GM12878 (cell line): ENCODE measurements around the gene UBC. TPM values are rescaled to one million over a fixed set of nuclear protein-coding genes. Genes with fewer than 3 reads are reported as not detected.
A peak's percentile ranks its signal among the peaks of the same experiment; 100 is the strongest.

ENCODE experiments used
- FOXK2 ChIP-seq: fragments of 450-650 bp; IDR thresholded peaks from 2 replicates; pipeline ENCODE4 v1.6.1; 2017; ENCODE audit warnings: mild to moderate bottlenecking, moderate library complexity
- IKZF2 ChIP-seq, 2 experiments: fragments of 450-650 bp; IDR thresholded peaks; 2 replicates each; pipeline ENCODE4 v1.6.1; 2017; ENCODE audit warnings: mild to moderate bottlenecking in 2 of 2, moderate library complexity in 2 of 2
- IRF4 ChIP-seq: IDR thresholded peaks from 2 replicates; pipeline ENCODE4 v1.6.1; 2011; ENCODE audit warnings: low read depth, low read length
- IRF5 ChIP-seq: fragments of 450-650 bp; IDR thresholded peaks from 2 replicates; pipeline ENCODE4 v1.6.1; 2017; ENCODE audit warnings: borderline replicate concordance
- PAX5 ChIP-seq: IDR thresholded peaks from 2 replicates; pipeline ENCODE4 v1.6.1; 2011; ENCODE audit warnings: low read depth, low read length, borderline replicate concordance
- PML ChIP-seq: IDR thresholded peaks from 2 replicates; pipeline ENCODE4 v1.6.1; 2012; ENCODE audit warnings: low read length, inconsistent platforms
- RAD51 ChIP-seq: fragments of 450-650 bp; IDR thresholded peaks from 2 replicates; pipeline ENCODE4 v1.6.1; 2016; ENCODE audit warnings: moderate library complexity, mild to moderate bottlenecking, inconsistent platforms
- RELA ChIP-seq: fragments of 450-650 bp; IDR thresholded peaks from 2 replicates; pipeline ENCODE4 v1.8.0; 2014; ENCODE audit warnings: borderline replicate concordance; ENCODE audit not compliant: partially characterized antibody
- SMC3 ChIP-seq: IDR thresholded peaks from 2 replicates; pipeline ENCODE4 v1.6.1; 2011; ENCODE audit warnings: low read length, improper control_type of control experiment, borderline replicate concordance
- SP1 ChIP-seq: IDR thresholded peaks from one replicate; pipeline ENCODE4 v1.6.1; 2011; ENCODE audit warnings: low read depth, low read length
- SPI1 ChIP-seq: IDR thresholded peaks from 2 replicates; pipeline ENCODE4 v1.6.1; 2011; ENCODE audit warnings: low read depth, mild to moderate bottlenecking, low read length, moderate library complexity, borderline replicate concordance; ENCODE audit not compliant: insufficient read depth
- SREBF2 ChIP-seq: IDR thresholded peaks from 2 replicates; pipeline ENCODE4 v1.6.1; 2012; ENCODE audit warnings: mild to moderate bottlenecking, low read length
- STAT1 ChIP-seq: fragments of 450-650 bp; conservative IDR thresholded peaks from 2 replicates; pipeline ENCODE4 v1.6.1; 2014; ENCODE audit warnings: antibody characterized with exemption, mild to moderate bottlenecking
- SUPT20H ChIP-seq: IDR thresholded peaks from 2 replicates; pipeline ENCODE4 v1.6.1; 2011; ENCODE audit warnings: low read depth, mild to moderate bottlenecking, low read length, moderate library complexity, borderline replicate concordance; ENCODE audit not compliant: control insufficient read depth
- ZSCAN29 ChIP-seq: fragments of 450-650 bp; IDR thresholded peaks from 2 replicates; pipeline ENCODE4 v1.6.1; 2017; ENCODE audit warnings: mild to moderate bottlenecking, moderate library complexity
- polyA plus RNA-seq, 11 experiments: library from polyadenylated mRNA; depleted of rRNA in 4 of 11; unstranded in 6 of 11; stranded (reverse) in 5 of 11; fragments of >200 nt; fragmentation: Nextera tagmentation in 4 of 11; fragmentation: Illumina TruSeq in 1 of 11; extraction: Ambion mirVana in 4 of 11; extraction: Trizol in 1 of 11; gene quantifications; 1 replicate in 1 of 11; 2 replicates in 10 of 11; pipeline versions ENCODE4 v1.2.1 to v1.2.3, GENCODE V29; 2011 to 2016; ENCODE audit warnings: inconsistent platforms in 2 of 11, missing spikeins in 2 of 11, low read depth in 1 of 11
- total RNA-seq, 4 experiments: library from RNA; depleted of rRNA in 3 of 4; stranded (reverse); fragments of >200 nt in 3 of 4; fragmentation: Illumina TruSeq in 1 of 4; extraction: Trizol in 1 of 4; gene quantifications; 2 replicates each; pipeline versions ENCODE4 v1.2.1 to v1.2.3, GENCODE V29; 2013 to 2021
- TF ChIP-seq, protein P1 (sequence below): fragments of 450-650 bp; IDR thresholded peaks from 2 replicates; pipeline ENCODE4 v1.6.1; 2017; ENCODE audit warnings: low read depth, mild to moderate bottlenecking, moderate library complexity
- TF ChIP-seq, protein P2 (sequence below): IDR thresholded peaks from 2 replicates; pipeline ENCODE4 v1.6.1; 2011; ENCODE audit warnings: mild to moderate bottlenecking, low read depth, low read length, moderate library complexity; ENCODE audit not compliant: insufficient replicate concordance
- TF ChIP-seq, protein P3 (sequence below): fragments of 450-650 bp; IDR thresholded peaks from 2 replicates; pipeline ENCODE4 v1.6.1; 2016; ENCODE audit warnings: mild to moderate bottlenecking
- TF ChIP-seq, protein P4 (sequence below): fragments of 450-650 bp; IDR thresholded peaks from 2 replicates; pipeline ENCODE4 v1.6.1; 2017; ENCODE audit warnings: mild to moderate bottlenecking, moderate library complexity

The UBC gene
- total and polyA plus RNA-seq, 10 of the 15 experiments (the other 5 are each of a cell fraction or from before 2014, with no cell fraction given), result 653 to 1,666 (median 874) TPM

DNA sequence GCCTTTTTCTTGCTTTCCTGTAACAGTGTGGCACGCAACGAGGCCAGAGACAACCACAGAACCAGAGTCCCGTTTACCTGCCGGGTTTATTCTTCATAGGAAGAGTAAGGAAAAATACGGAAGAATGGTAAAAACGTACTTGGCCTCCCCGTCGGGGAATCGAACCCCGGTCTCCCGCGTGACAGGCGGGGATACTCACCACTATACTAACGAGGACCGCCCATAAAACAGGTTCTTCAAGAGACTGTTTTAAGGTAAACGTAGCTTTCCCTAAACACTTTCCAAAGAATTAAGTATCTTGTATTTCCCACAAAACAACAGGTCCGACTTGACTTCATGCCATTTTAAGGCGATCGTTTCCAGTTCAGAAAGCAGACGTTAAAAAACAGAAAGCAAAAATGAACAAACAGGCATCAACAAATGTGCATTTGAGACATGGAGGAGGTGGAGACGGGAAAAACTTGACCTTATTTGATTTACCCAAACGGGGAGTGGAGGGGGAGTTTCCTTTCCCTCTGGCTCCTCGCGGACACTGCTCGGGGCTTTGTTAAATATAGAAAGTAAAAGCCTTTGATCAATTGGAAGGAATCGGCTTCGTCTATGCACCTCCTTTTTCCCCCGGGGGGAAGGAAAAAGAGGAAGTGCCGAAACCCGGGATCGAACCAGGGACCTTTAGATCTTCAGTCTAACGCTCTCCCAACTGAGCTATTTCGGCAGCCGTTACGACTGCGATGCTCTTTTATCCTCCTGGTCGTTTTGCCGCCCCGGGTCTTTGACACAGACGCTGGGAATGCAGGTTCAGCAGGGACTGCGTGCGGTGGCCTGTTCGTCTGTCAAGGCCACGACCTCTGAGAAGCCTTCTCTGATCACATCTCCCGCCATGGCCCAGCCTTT, 13.0 kb upstream of the UBC start (continued):
- TF ChIP-seq, protein P1, sequence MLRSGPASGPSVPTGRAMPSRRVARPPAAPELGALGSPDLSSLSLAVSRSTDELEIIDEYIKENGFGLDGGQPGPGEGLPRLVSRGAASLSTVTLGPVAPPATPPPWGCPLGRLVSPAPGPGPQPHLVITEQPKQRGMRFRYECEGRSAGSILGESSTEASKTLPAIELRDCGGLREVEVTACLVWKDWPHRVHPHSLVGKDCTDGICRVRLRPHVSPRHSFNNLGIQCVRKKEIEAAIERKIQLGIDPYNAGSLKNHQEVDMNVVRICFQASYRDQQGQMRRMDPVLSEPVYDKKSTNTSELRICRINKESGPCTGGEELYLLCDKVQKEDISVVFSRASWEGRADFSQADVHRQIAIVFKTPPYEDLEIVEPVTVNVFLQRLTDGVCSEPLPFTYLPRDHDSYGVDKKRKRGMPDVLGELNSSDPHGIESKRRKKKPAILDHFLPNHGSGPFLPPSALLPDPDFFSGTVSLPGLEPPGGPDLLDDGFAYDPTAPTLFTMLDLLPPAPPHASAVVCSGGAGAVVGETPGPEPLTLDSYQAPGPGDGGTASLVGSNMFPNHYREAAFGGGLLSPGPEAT, result peak; percentile 83
- TF ChIP-seq SMC3, result no peak
- no peak for TF ChIP-seq PAX5
- peak; percentile 49; the same call in 1 of the 2 replicates for TF ChIP-seq PML
- peak; percentile 91 to 93 for TF ChIP-seq IKZF2 (IDR thresholded peaks at IDR 0.05)
- no peak for TF ChIP-seq SUPT20H
- TF ChIP-seq RELA, result peak; percentile 67
- no peak for TF ChIP-seq IRF5
- TF ChIP-seq, protein P2, sequence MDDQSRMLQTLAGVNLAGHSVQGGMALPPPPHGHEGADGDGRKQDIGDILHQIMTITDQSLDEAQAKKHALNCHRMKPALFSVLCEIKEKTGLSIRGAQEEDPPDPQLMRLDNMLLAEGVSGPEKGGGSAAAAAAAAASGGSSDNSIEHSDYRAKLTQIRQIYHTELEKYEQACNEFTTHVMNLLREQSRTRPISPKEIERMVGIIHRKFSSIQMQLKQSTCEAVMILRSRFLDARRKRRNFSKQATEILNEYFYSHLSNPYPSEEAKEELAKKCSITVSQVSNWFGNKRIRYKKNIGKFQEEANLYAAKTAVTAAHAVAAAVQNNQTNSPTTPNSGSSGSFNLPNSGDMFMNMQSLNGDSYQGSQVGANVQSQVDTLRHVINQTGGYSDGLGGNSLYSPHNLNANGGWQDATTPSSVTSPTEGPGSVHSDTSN, result no peak
- TF ChIP-seq, protein P3, sequence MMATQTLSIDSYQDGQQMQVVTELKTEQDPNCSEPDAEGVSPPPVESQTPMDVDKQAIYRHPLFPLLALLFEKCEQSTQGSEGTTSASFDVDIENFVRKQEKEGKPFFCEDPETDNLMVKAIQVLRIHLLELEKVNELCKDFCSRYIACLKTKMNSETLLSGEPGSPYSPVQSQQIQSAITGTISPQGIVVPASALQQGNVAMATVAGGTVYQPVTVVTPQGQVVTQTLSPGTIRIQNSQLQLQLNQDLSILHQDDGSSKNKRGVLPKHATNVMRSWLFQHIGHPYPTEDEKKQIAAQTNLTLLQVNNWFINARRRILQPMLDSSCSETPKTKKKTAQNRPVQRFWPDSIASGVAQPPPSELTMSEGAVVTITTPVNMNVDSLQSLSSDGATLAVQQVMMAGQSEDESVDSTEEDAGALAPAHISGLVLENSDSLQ, result peak; percentile 69
- peak; percentile 96 for TF ChIP-seq SREBF2
- TF ChIP-seq FOXK2, result peak; percentile 59
- TF ChIP-seq ZSCAN29, result peak; percentile 98
- peak; percentile 10 for TF ChIP-seq SP1
- 0 out of 2 replicates have a peak, but pooled peaks have one; percentile 85 for TF ChIP-seq STAT1
- TF ChIP-seq, protein P4, sequence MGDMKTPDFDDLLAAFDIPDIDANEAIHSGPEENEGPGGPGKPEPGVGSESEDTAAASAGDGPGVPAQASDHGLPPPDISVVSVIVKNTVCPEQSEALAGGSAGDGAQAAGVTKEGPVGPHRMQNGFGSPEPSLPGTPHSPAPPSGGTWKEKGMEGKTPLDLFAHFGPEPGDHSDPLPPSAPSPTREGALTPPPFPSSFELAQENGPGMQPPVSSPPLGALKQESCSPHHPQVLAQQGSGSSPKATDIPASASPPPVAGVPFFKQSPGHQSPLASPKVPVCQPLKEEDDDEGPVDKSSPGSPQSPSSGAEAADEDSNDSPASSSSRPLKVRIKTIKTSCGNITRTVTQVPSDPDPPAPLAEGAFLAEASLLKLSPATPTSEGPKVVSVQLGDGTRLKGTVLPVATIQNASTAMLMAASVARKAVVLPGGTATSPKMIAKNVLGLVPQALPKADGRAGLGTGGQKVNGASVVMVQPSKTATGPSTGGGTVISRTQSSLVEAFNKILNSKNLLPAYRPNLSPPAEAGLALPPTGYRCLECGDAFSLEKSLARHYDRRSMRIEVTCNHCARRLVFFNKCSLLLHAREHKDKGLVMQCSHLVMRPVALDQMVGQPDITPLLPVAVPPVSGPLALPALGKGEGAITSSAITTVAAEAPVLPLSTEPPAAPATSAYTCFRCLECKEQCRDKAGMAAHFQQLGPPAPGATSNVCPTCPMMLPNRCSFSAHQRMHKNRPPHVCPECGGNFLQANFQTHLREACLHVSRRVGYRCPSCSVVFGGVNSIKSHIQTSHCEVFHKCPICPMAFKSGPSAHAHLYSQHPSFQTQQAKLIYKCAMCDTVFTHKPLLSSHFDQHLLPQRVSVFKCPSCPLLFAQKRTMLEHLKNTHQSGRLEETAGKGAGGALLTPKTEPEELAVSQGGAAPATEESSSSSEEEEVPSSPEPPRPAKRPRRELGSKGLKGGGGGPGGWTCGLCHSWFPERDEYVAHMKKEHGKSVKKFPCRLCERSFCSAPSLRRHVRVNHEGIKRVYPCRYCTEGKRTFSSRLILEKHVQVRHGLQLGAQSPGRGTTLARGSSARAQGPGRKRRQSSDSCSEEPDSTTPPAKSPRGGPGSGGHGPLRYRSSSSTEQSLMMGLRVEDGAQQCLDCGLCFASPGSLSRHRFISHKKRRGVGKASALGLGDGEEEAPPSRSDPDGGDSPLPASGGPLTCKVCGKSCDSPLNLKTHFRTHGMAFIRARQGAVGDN, result peak; percentile 51; the same call in 1 of the 2 replicates
- TF ChIP-seq RAD51, result peak; percentile 46; the same call in 1 of the 2 replicates
- peak; percentile 11; the same call in 1 of the 2 replicates for TF ChIP-seq IRF4
- TF ChIP-seq SPI1, result peak; percentile 63; the same call in 1 of the 2 replicates
